Amniotic epithelial cell (primary cell): ENCODE results near the gene SFI1.
"Not testable (repeated sequence)": the region's sequence is repeated elsewhere in the genome, so short reads cannot be mapped to it uniquely, and the experiment has no call there.

Experiments used
- DNase-seq: peaks from one replicate; pipeline ENCODE4 v3.0.0-alpha.2; 2010; ENCODE audit warnings: low read depth

The SFI1 gene

GRCh38 chr22:31496007-31496734, at the start of gene SFI1:
TSS of gene SFI1 (plus strand) at chr22:31496536. CDS start at chr22:31508285, 11,749 bp downstream.
- peak; percentile 88 for DNase-seq

- no peak for DNase-seq
These were observed 49.6 kb upstream of the SFI1 start for GRCh38 chr22:31446767-31447166.

GRCh38 chr22:31447337-31447736, 49.0 kb upstream of the SFI1 start:
- peak; percentile 14 for DNase-seq

- no peak for DNase-seq
These were observed 48.0 kb upstream of the SFI1 start for GRCh38 chr22:31448382-31448781.

GRCh38 chr22:31449506-31449905, 46.8 kb upstream of the SFI1 start:
- DNase-seq, result no peak

GRCh38 chr22:31451709-31452571, 44.4 kb upstream of the SFI1 start:
- peak; percentile 57 for DNase-seq

GRCh38 chr22:31461699-31462098, 34.6 kb upstream of the SFI1 start:
- no peak for DNase-seq

GRCh38 chr22:31465307-31465706, 31.0 kb upstream of the SFI1 start:
- no peak for DNase-seq

- peak; percentile 98 for DNase-seq
These were observed 21.6 kb upstream of the SFI1 start for GRCh38 chr22:31474743-31475142.

GRCh38 chr22:31475800-31476199, 20.5 kb upstream of the SFI1 start:
- DNase-seq, result no peak

- DNase-seq, result no peak
These were observed 19.0 kb upstream of the SFI1 start for GRCh38 chr22:31477329-31477728.

GRCh38 chr22:31481129-31481528, 15.2 kb upstream of the SFI1 start:
- no peak for DNase-seq

GRCh38 chr22:31482470-31482869, 13.9 kb upstream of the SFI1 start:
- not testable (repeated sequence) for DNase-seq

GRCh38 chr22:31486369-31486768, 10.0 kb upstream of the SFI1 start:
- not testable (repeated sequence) for DNase-seq

- no peak for DNase-seq
These were observed 9.4 kb upstream of the SFI1 start for GRCh38 chr22:31486951-31487350.

- no peak for DNase-seq
These were observed 7.9 kb upstream of the SFI1 start for GRCh38 chr22:31488346-31488883.

GRCh38 chr22:31488988-31489617, 7.2 kb upstream of the SFI1 start:
- no peak for DNase-seq

- DNase-seq, result peak; percentile 80
These were observed 6.5 kb upstream of the SFI1 start, which contains the start of gene EIF4ENIF1 for GRCh38 chr22:31489632-31490495. TSS of gene EIF4ENIF1 (minus strand) at chr22:31489842. CDS start at chr22:31488718, 1,124 bp downstream.

- peak; percentile 71 for DNase-seq
These were observed 5.8 kb upstream of the SFI1 start for GRCh38 chr22:31490496-31490925.

GRCh38 chr22:31491218-31491962, 4.9 kb upstream of the SFI1 start:
- DNase-seq, result no peak

GRCh38 chr22:31492151-31492550, 4.2 kb upstream of the SFI1 start:
- peak; percentile 48 for DNase-seq
